OCI-LY7 (cell line): ENCODE data around the gene DYNLT2B. TPM values are rescaled to one million over a fixed set of nuclear protein-coding genes. Genes with fewer than 3 reads are reported as not detected.

Source experiments
- BruUV-seq: library from RNA; stranded (reverse); fragments of 400-500 nt; replicated peaks from 2 replicates; lab custom pipeline; 2021; lab: Mats Ljungman, UMichigan
- CTCF ChIA-PET: fragments of 300-600 bp; sonication (Branson Sonifier 250); formaldehyde crosslinking; loops from one replicate; lab custom pipeline; 2022; ENCODE audit warnings: antibody characterized with exemption; ENCODE audit not compliant: unreplicated experiment; lab: Charles Lee
- POLR2A ChIA-PET: fragments of 300-600 bp; sonication (Branson Sonifier 250); formaldehyde crosslinking; loops from one replicate; lab custom pipeline; 2022; ENCODE audit warnings: antibody characterized with exemption; lab: Charles Lee
- DNase-seq: peaks from one replicate; pipeline ENCODE4 v3.0.0-alpha.2; 2015; ENCODE audit warnings: low spot score
- H2AFZ ChIP-seq: fragments of 200-600 bp; sonication (generic), shearing (Covaris generic); 2 replicates; pipeline ENCODE4 v1.6.1; 2014; ENCODE audit warnings: mild to moderate bottlenecking, antibody characterized with exemption, low read length, moderate library complexity
- H3K27ac ChIP-seq: fragments of 200-600 bp; sonication (generic); 2 replicates; pipeline ENCODE4 v1.5.1; 2014; ENCODE audit warnings: mixed run types, low read depth, mild to moderate bottlenecking, moderate library complexity, low read length, inconsistent platforms; ENCODE audit not compliant: poor library complexity, severe bottlenecking
- H3K36me3 ChIP-seq: fragments of 200-600 bp; sonication (generic); 2 replicates; pipeline ENCODE4 v1.6.1; 2014; ENCODE audit warnings: mild to moderate bottlenecking, antibody characterized with exemption, low read length, moderate library complexity, mixed read lengths; ENCODE audit not compliant: insufficient read depth
- H3K4me1 ChIP-seq: fragments of 200-600 bp; sonication (generic); 2 replicates; pipeline ENCODE4 v1.5.1; 2014; ENCODE audit warnings: mild to moderate bottlenecking, low read length; ENCODE audit not compliant: insufficient read depth, poor library complexity, severe bottlenecking
- H3K4me2 ChIP-seq: fragments of 200-600 bp; sonication (generic); 2 replicates; pipeline ENCODE4 v1.6.1; 2014; ENCODE audit warnings: mild to moderate bottlenecking, low read length
- H3K4me3 ChIP-seq: fragments of 200-600 bp; sonication (generic); 2 replicates; pipeline ENCODE4 v1.5.1; 2014; ENCODE audit warnings: mild to moderate bottlenecking, low read depth, low read length; ENCODE audit not compliant: poor library complexity, severe bottlenecking
- H3K79me2 ChIP-seq: fragments of 200-600 bp; sonication (generic); 2 replicates; pipeline ENCODE4 v1.6.1; 2016; ENCODE audit warnings: low read depth, mild to moderate bottlenecking, low read length, moderate library complexity, mixed read lengths; ENCODE audit not compliant: insufficient read depth
- H3K9me2 ChIP-seq: fragments of 200-600 bp; sonication (generic); 2 replicates; pipeline ENCODE4 v1.6.1; 2016; ENCODE audit warnings: mild to moderate bottlenecking, low read length, mixed read lengths; ENCODE audit not compliant: insufficient read depth
- H3K9me3 ChIP-seq: fragments of 200-600 bp; sonication (generic); 2 replicates; pipeline ENCODE4 v1.6.1; 2014; ENCODE audit warnings: mild to moderate bottlenecking, mixed run types, low read length, mixed read lengths
- H4K20me1 ChIP-seq: fragments of 200-600 bp; sonication (generic); 2 replicates; pipeline ENCODE4 v1.6.1; 2014; ENCODE audit warnings: mild to moderate bottlenecking, antibody characterized with exemption, low read length, moderate library complexity, mixed read lengths; ENCODE audit not compliant: insufficient read depth
- CTCF ChIP-seq: fragments of 200-600 bp; sonication (generic); conservative IDR thresholded peaks from 2 replicates; pipeline ENCODE4 v1.5.1; 2014; ENCODE audit warnings: mild to moderate bottlenecking, antibody characterized with exemption, low read length, moderate library complexity, mixed read lengths
- EZH2phosphoT487 ChIP-seq: fragments of 200-600 bp; sonication (generic); IDR thresholded peaks from 2 replicates; pipeline ENCODE4 v1.6.1; 2018; ENCODE audit warnings: low read depth, borderline replicate concordance, mild to moderate bottlenecking, mixed run types, antibody characterized with exemption, low read length, moderate library complexity, mixed read lengths
- intact Hi-C: fragments of 100-400 bp; cut with micrococcal nuclease; formaldehyde crosslinking; loops from one replicate; pipeline ENCODE4 v1.10.0; 2022; ENCODE audit not compliant: unreplicated experiment
- total RNA-seq, 2 experiments: library from RNA; depleted of rRNA in 1 of 2; stranded (reverse); fragments of >200 nt in 1 of 2; shearing (Covaris generic) in 1 of 2; gene quantifications; 2 replicates each; pipeline ENCODE4 v1.2.3, GENCODE V29; 2014 to 2022

The DYNLT2B gene
- total RNA-seq, 2 experiments from 2014 or later: 17.9 to 21.5 TPM

GRCh38 chr3:196270499-196270898 lies 47.5 kb downstream of the DYNLT2B start:
- TF ChIP-seq CTCF (no peak), EZH2phosphoT487 (no peak)
- Histone ChIP-seq H3K79me2 (no peaks in the 10 kb centered on the region), H3K9me2 (no peaks in the 10 kb centered on the region), H3K9me3 (peaks cover 13% of the 10 kb centered on the region), H3K36me3 (peaks cover 28% of the 10 kb centered on the region), H3K27ac (no peak overlapping the region), H4K20me1 (no peaks in the 10 kb centered on the region), H3K4me3 (no peak overlapping the region), H3K4me1 (no peaks in the 10 kb centered on the region), H2AFZ (no peak overlapping the region), H3K4me2 (no peak overlapping the region)
- intact Hi-C loops: no loop called here
- POLR2A ChIA-PET: no interaction called here
- DNase-seq: no peak
- CTCF ChIA-PET: no interaction called here
- BruUV-seq: no TSS peak

GRCh38 chr3:196268284-196269163 lies 49.5 kb downstream of the DYNLT2B start:
- Histone ChIP-seq H3K36me3 (peaks cover 15% of the 10 kb centered on the region), H3K79me2 (no peaks in the 10 kb centered on the region), H2AFZ (no peak overlapping the region), H4K20me1 (no peaks in the 10 kb centered on the region), H3K4me1 (no peaks in the 10 kb centered on the region), H3K4me3 (no peak overlapping the region), H3K27ac (no peak overlapping the region), H3K9me2 (no peaks in the 10 kb centered on the region), H3K4me2 (no peak overlapping the region), H3K9me3 (peaks cover 5% of the 10 kb centered on the region; the same call in 1 of the 2 replicates)
- no peak for DNase-seq
- TF ChIP-seq CTCF (no peak), EZH2phosphoT487 (no peak)
- ChIA-PET POLR2A (interaction anchor here (0.6 to 1.7 kb wide), 8 partner anchors 9 to 1734 kb away, joined by 3 to 6 read pairs (median 3); no protein-coding TSS in a partner anchor), CTCF (no interaction called here)
- intact Hi-C loops: no loop called here
- BruUV-seq: no TSS peak

GRCh38 chr3:196263819-196264218 lies 54.2 kb downstream of the DYNLT2B start:
- TF ChIP-seq EZH2phosphoT487: no peak
- TF ChIP-seq CTCF: no peak
- no peak overlapping the region for H3K27ac ChIP-seq
- no peaks in the 10 kb centered on the region for H4K20me1 ChIP-seq
- H3K4me3 ChIP-seq: no peak overlapping the region
- no peak for DNase-seq
- no peaks in the 10 kb centered on the region for H3K79me2 ChIP-seq
- BruUV-seq: no TSS peak
- H3K4me1 ChIP-seq: no peaks in the 10 kb centered on the region
- H2AFZ ChIP-seq: no peak overlapping the region
- intact Hi-C loops: no loop called here
- H3K9me3 ChIP-seq: no peaks in the 10 kb centered on the region
- H3K9me2 ChIP-seq: no peaks in the 10 kb centered on the region
- CTCF ChIA-PET: no interaction called here
- H3K4me2 ChIP-seq: no peak overlapping the region
- POLR2A ChIA-PET: no interaction called here
- H3K36me3 ChIP-seq: peaks cover 5% of the 10 kb centered on the region
